NCI-H128 (cell line): ENCODE results near the gene TEF.

ENCODE experiments used
- DNase-seq: peaks from one replicate; lab custom pipeline; 2025; ENCODE audit not compliant: unreplicated experiment; lab: John Stamatoyannopoulos, UW

Gene TEF

GRCh38 chr22:41447435-41448188, 65.9 kb downstream of the TEF start:
- peak; percentile 17 for DNase-seq

- DNase-seq = peak; percentile 91
These were observed 66.6 kb downstream of the TEF start for GRCh38 chr22:41448189-41448808.
